Activated CD8-positive, alpha-beta T cell treated with anti-CD3 and anti-CD28 coated beads for 36 hours (primary cell): Measurements from ENCODE around the gene CDK5. TPM values are rescaled to one million over a fixed set of nuclear protein-coding genes. Genes with fewer than 3 reads are reported as not detected.

ENCODE experiments used
- ATAC-seq: fragments of 200-7000 bp; cut with Tn5 transposase; one replicate; pipeline ENCODE4 v1.10.0; 2021; ENCODE audit warnings: mild to moderate bottlenecking, moderate library complexity
- CTCF ChIA-PET: fragments of 350-600 bp; sonication (Branson Sonifier 250); formaldehyde crosslinking; loops from one replicate; lab custom pipeline; 2021; ENCODE audit warnings: antibody characterized with exemption; lab: Charles Lee
- POLR2A ChIA-PET: fragments of 350-600 bp; sonication (Branson Sonifier 250); formaldehyde crosslinking; loops from one replicate; lab custom pipeline; 2021; ENCODE audit warnings: antibody characterized with exemption; lab: Charles Lee
- DNase-seq: peaks from one replicate; pipeline ENCODE4 v3.0.0-alpha.2; 2020
- H3K27ac Mint-ChIP-seq: one replicate; pipeline ENCODE4 v1.8.0; 2021; ENCODE audit warnings: mild to moderate bottlenecking, mixed read lengths
- H3K27me3 Mint-ChIP-seq: one replicate; pipeline ENCODE4 v1.8.0; 2021; ENCODE audit warnings: mixed read lengths
- H3K36me3 Mint-ChIP-seq: one replicate; pipeline ENCODE4 v1.8.0; 2021; ENCODE audit warnings: low read depth, mixed read lengths
- H3K4me1 Mint-ChIP-seq: one replicate; pipeline ENCODE4 v1.8.0; 2021; ENCODE audit warnings: low read depth, mixed read lengths
- H3K4me3 Mint-ChIP-seq: one replicate; pipeline ENCODE4 v1.8.0; 2021; ENCODE audit warnings: mild to moderate bottlenecking, moderate library complexity, mixed read lengths
- H3K9me3 Mint-ChIP-seq: one replicate; pipeline ENCODE4 v1.8.0; 2021; ENCODE audit warnings: mixed read lengths
- intact Hi-C: fragments of 100-400 bp; cut with micrococcal nuclease; formaldehyde crosslinking; loops from one replicate; pipeline ENCODE4 v1.10.0; 2022
- total RNA-seq, 2 experiments: library from RNA; stranded (reverse); gene quantifications; one replicate each; pipeline ENCODE4 v1.2.3, GENCODE V29; 2021
- TF ChIP-seq, protein P1 (sequence below): fragments of 200-600 bp; IDR thresholded peaks from one replicate; pipeline ENCODE4 v1.8.0; 2022; ENCODE audit warnings: antibody characterized with exemption, mild to moderate bottlenecking

The CDK5 gene
- total RNA-seq, 2 experiments from 2014 or later, result 9.9 to 10.4 TPM

DNA sequence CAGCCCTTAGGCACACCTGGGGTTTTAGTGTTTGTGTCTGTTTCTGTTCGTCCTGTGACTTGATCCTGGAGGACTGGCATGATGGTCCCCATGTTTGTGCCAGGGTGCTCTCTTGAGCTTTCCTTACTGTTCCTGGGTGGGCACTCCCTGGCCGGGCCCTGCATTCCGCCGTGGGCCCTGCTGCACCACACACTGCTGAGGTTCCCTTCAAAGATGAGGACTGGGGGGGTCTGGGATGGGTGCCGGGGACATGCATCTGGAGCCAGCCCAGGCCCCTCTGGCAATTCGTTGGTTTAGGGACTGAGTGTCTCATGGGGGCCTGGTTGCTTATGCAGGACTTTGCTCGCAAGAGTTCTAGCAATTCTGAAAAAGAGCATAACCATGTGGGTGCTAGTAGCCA lies 33.3 kb upstream of the CDK5 start:
- no peak for DNase-seq
- ChIA-PET CTCF (interaction anchor here (0.6 to 3.7 kb wide), 7 partner anchors 11 to 448 kb away, joined by 3 to 25 read pairs (median 3); partner anchors contain the start of genes ABCB8 and FASTK), POLR2A (interaction anchor here (1.1 kb wide), 1 partner anchor 13 kb away, joined by 3 read pairs; no protein-coding TSS in a partner anchor)
- Mint-ChIP-seq H3K36me3 (no peaks in the 10 kb centered on the region), H3K4me3 (no peak overlapping the region), H3K4me1 (peaks cover 13% of the 10 kb centered on the region), H3K27me3 (peaks cover 9% of the 10 kb centered on the region), H3K9me3 (no peaks in the 10 kb centered on the region), H3K27ac (no peak overlapping the region)
- no peak for ATAC-seq
- intact Hi-C loops, result no loop called here
- TF ChIP-seq, protein P1, sequence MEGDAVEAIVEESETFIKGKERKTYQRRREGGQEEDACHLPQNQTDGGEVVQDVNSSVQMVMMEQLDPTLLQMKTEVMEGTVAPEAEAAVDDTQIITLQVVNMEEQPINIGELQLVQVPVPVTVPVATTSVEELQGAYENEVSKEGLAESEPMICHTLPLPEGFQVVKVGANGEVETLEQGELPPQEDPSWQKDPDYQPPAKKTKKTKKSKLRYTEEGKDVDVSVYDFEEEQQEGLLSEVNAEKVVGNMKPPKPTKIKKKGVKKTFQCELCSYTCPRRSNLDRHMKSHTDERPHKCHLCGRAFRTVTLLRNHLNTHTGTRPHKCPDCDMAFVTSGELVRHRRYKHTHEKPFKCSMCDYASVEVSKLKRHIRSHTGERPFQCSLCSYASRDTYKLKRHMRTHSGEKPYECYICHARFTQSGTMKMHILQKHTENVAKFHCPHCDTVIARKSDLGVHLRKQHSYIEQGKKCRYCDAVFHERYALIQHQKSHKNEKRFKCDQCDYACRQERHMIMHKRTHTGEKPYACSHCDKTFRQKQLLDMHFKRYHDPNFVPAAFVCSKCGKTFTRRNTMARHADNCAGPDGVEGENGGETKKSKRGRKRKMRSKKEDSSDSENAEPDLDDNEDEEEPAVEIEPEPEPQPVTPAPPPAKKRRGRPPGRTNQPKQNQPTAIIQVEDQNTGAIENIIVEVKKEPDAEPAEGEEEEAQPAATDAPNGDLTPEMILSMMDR, result no peak

DNA sequence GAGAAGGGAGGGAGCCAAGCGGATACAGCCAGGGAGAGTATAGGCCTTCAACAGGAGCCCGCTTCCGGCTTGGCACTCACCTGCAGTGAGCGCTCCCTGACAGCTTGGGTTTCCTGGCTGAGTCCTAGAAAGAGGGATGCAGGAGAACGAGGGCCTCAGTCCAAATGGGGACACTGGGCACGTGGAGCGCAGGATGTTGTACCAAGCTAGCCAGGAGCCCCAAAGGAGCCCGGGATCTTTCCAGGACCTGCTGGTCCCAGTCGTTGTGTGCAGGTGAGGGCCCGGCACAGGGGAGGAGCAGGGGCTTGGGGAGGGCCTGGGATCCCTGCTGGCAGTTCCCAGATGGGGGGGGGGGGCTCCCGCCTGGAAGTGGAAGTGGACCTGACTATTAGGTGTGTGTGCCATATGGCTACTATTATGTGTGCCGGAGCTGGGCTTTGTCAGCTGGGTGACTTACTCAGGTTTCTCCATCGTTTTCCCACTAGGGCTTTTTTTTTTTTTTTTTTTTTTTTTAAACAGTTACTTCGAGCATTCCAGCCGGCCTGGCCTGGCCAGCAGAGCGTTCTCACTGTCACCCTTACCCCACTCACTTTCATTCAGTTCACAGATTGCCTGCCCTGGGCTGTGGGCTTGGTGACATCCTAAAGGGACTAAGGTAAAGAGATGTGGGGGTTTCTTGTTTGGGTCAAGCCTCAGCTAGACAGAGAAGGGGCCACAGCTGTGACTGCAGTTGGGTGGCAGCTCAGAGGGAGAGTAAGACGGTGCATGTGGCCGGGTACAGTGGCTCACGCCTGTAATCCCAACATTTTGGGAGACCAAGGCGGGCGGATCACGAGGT lies 32.4 kb upstream of the CDK5 start:
- no peaks in the 10 kb centered on the region for H3K36me3 Mint-ChIP-seq
- H3K4me1 Mint-ChIP-seq, result peaks cover 21% of the 10 kb centered on the region
- ATAC-seq (no peak), DNase-seq (no peak)
- no peak overlapping the region for H3K4me3 Mint-ChIP-seq
- intact Hi-C loops, result no loop called here
- no peak overlapping the region for H3K27ac Mint-ChIP-seq
- H3K27me3 Mint-ChIP-seq, result peaks cover 17% of the 10 kb centered on the region
- H3K9me3 Mint-ChIP-seq, result no peaks in the 10 kb centered on the region
- ChIA-PET CTCF (interaction anchor here (0.6 to 3.7 kb wide), 7 partner anchors 10 to 177 kb away, joined by 3 to 25 read pairs (median 3); partner anchors contain the start of gene FASTK), POLR2A (interaction anchor here (1.1 kb wide), 1 partner anchor 12 kb away, joined by 3 read pairs; no protein-coding TSS in a partner anchor)
- TF ChIP-seq, protein P1, result no peak

DNA sequence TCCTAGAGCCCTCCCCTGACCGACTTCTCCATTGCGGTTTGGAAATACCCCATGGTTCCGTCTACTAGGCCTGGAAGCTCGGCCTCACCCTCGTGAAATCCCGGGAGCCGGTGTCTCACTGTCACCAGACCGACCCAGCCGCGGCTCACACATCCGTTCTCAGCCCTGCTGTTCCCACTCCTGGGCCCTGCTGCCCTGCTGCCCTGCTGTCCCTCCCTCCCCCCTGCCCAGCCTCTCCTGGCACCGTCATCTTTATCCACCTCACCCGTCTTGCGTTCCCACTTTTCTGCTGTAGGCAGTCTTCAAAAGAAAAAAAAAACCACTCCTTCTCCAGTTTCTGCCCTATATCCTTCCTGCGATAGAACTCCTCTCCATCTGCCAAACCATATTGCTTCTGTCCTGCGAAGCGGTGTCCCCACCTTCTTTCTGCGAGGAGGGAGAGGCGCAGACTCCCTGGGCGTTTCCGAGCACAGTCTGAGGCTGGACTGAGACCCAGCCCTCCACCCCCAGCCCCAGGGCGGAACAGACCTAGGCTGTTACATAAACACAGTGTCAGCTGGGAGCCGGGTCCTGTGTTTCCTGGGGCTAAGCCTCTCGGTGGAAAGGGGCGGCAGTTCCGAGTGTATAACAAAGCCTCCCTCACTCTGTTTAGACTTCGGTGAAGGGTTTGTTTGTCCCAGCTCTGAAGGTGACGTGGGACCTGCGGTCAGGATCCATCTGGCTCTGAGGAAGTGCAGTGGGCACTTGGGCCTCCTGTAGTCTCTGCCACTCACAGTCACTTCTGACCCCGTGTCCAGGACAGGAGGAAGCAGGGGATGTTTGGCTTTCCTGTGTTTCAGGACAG lies 31.4 kb upstream of the CDK5 start:
- ChIA-PET CTCF (interaction anchor here (1.0 to 3.7 kb wide), 4 partner anchors 22 to 71 kb away, joined by 3 to 25 read pairs (median 10); no protein-coding TSS in a partner anchor), POLR2A (interaction anchor here (0.6 to 1.4 kb wide), 2 partner anchors 12 to 29 kb away, joined by 3 read pairs; partner anchors contain the start of gene SLC4A2)
- Mint-ChIP-seq H3K27ac (no peak overlapping the region), H3K27me3 (peaks cover 22% of the 10 kb centered on the region), H3K4me3 (peak overlapping the region; percentile 19), H3K36me3 (no peaks in the 10 kb centered on the region), H3K9me3 (no peaks in the 10 kb centered on the region), H3K4me1 (peaks cover 25% of the 10 kb centered on the region)
- TF ChIP-seq, protein P1, result no peak
- no peak for DNase-seq
- no peak for ATAC-seq
- intact Hi-C loops, result no loop called here

DNA sequence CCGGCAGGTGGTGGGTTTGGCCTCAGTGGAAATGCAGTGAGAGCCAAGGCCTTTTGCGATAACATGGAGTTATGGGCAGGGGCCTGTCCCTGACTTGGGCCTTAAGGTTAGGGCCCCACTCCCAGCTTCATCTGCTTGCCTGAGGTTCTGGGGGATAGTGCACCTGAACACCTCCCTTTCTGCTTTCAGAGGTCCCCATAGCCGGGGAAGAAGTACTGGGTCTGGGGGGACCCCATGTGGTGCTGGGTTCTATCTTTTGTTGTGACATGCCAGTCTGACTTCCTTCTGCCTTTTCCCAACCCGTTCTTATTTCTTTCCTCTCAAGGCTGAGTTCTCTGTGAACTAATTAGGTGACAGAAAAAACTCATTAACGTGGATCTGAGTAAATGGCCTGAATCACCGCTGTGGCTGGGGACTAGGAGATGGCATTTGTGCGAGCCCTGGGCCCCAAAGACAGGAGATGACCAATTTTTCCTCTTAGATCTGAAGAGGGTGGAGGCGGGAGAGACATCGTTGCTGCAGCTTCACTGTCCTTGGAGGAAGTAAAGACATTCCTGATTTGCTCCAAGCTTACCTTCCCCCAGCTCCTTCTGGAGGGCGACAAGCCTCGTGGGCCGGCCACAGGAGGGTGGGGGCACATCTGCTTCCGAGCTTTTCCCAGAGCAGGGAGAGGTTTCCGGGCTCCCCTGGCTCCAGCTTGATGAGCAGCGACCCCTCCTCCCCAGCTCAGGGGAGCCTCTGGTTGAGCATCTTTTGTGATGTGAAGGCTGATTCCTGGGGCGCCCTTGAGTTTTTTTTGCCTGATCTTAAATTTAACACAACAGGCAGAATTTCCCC lies 30.5 kb upstream of the CDK5 start:
- DNase-seq (no peak), ATAC-seq (no peak)
- H3K36me3 Mint-ChIP-seq, result no peaks in the 10 kb centered on the region
- TF ChIP-seq, protein P1, result no peak
- peak overlapping the region; percentile 80 for H3K4me3 Mint-ChIP-seq
- H3K4me1 Mint-ChIP-seq, result peaks cover 25% of the 10 kb centered on the region
- peaks cover 22% of the 10 kb centered on the region for H3K27me3 Mint-ChIP-seq
- CTCF ChIA-PET, result interaction anchor here (0.9 to 1.7 kb wide), 4 partner anchors 23 to 70 kb away, joined by 3 to 15 read pairs (median 4); partner anchors contain the start of gene ABCB8
- intact Hi-C loops, result no loop called here
- POLR2A ChIA-PET, result interaction anchor here (0.5 to 1.4 kb wide), 4 partner anchors 11 to 168 kb away, joined by 3 to 4 read pairs (median 3); partner anchors contain the start of genes ABCF2 and SLC4A2
- H3K9me3 Mint-ChIP-seq, result no peaks in the 10 kb centered on the region
- H3K27ac Mint-ChIP-seq, result no peak overlapping the region
